Mucosa of stomach (tissue), 1 donor: ENCODE results near the gene SLC26A1.
A peak's percentile ranks its signal among the peaks of the same experiment; 100 is the strongest.

Source experiments
- H3K27me3 ChIP-seq: one replicate; pipeline ENCODE4 v1.7.0; 2013; ENCODE audit warnings: mild to moderate bottlenecking, low read length; ENCODE audit not compliant: control insufficient read depth, insufficient read depth
- H3K36me3 ChIP-seq: one replicate; pipeline ENCODE4 v1.7.0; 2013; ENCODE audit warnings: low read length; ENCODE audit not compliant: control insufficient read depth, insufficient read depth
- H3K4me1 ChIP-seq: one replicate; pipeline ENCODE4 v1.7.0; 2013; ENCODE audit warnings: mild to moderate bottlenecking, low read length; ENCODE audit not compliant: control insufficient read depth, insufficient read depth
- H3K4me3 ChIP-seq: one replicate; pipeline ENCODE4 v1.7.0; 2013; ENCODE audit warnings: low read length
- H3K9ac ChIP-seq: one replicate; pipeline ENCODE4 v1.7.0; 2013; ENCODE audit warnings: mild to moderate bottlenecking, low read length, moderate library complexity
- H3K9me3 ChIP-seq: one replicate; pipeline ENCODE4 v1.7.0; 2013; ENCODE audit warnings: mild to moderate bottlenecking, low read length, moderate library complexity; ENCODE audit not compliant: control insufficient read depth
- donor health status: Pancreatic carcinoma.

Gene SLC26A1, protein sequence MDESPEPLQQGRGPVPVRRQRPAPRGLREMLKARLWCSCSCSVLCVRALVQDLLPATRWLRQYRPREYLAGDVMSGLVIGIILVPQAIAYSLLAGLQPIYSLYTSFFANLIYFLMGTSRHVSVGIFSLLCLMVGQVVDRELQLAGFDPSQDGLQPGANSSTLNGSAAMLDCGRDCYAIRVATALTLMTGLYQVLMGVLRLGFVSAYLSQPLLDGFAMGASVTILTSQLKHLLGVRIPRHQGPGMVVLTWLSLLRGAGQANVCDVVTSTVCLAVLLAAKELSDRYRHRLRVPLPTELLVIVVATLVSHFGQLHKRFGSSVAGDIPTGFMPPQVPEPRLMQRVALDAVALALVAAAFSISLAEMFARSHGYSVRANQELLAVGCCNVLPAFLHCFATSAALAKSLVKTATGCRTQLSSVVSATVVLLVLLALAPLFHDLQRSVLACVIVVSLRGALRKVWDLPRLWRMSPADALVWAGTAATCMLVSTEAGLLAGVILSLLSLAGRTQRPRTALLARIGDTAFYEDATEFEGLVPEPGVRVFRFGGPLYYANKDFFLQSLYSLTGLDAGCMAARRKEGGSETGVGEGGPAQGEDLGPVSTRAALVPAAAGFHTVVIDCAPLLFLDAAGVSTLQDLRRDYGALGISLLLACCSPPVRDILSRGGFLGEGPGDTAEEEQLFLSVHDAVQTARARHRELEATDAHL

GRCh38 chr4:993111-994029 lies at the start of gene SLC26A1:
TSS of gene SLC26A1 (minus strand) at chr4:993404. CDS start at chr4:991703, 1,701 bp downstream.
- H3K4me1 ChIP-seq: peaks cover 52% of the 10 kb centered on the region
- peaks cover 19% of the 10 kb centered on the region for H3K27me3 ChIP-seq
- H3K9ac ChIP-seq: peak within 1 kb of the TSS; percentile 84
- H3K36me3 ChIP-seq: no peaks in the 10 kb centered on the region
- no peak within 1 kb of the TSS for H3K4me3 ChIP-seq
- H3K9me3 ChIP-seq: no peaks in the 10 kb centered on the region

DNA sequence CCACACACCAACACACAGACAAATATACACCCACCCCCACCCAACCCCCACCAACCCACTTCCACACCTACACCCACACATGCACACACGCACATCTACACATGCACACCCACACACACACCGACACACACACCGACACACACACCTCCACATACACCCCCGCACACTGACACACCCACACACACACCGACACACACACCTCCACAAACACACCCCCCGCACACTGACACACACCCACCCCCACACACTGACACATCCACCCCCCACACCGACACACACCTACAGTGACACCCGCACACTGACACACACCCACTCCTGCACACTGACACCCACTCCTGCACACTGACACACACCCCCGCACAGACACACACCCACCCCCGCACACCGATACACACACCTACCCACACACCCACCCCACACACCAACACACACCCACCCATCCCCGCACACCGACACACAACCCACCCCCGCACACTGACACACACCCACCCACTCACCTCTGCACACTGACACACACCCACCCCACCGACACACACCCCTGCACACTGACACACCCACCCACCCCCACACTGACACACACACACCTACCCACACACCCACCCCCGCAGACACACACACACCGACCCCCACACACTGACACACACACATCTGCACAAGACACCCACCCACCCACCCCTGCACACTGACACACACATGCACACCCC lies 49.3 kb upstream of the SLC26A1 start:
- Histone ChIP-seq H3K27me3 (peaks cover 50% of the 10 kb centered on the region), H3K4me1 (peaks cover 68% of the 10 kb centered on the region), H3K9me3 (no peaks in the 10 kb centered on the region), H3K9ac (no peak overlapping the region), H3K4me3 (no peak overlapping the region), H3K36me3 (no peaks in the 10 kb centered on the region)

- no peak overlapping the region for H3K9ac ChIP-seq
- no peak overlapping the region for H3K4me3 ChIP-seq
- H3K27me3 ChIP-seq: peaks cover 47% of the 10 kb centered on the region
- no peaks in the 10 kb centered on the region for H3K9me3 ChIP-seq
- peaks cover 62% of the 10 kb centered on the region for H3K4me1 ChIP-seq
- no peaks in the 10 kb centered on the region for H3K36me3 ChIP-seq
These were observed 48.7 kb upstream of the SLC26A1 start for GRCh38 chr4:1041936-1042330.

GRCh38 chr4:1041147-1041935 lies 48.1 kb upstream of the SLC26A1 start:
- peaks cover 45% of the 10 kb centered on the region for H3K27me3 ChIP-seq
- H3K4me3 ChIP-seq: no peak overlapping the region
- H3K36me3 ChIP-seq: no peaks in the 10 kb centered on the region
- no peak overlapping the region for H3K9ac ChIP-seq
- no peaks in the 10 kb centered on the region for H3K9me3 ChIP-seq
- peaks cover 63% of the 10 kb centered on the region for H3K4me1 ChIP-seq

DNA sequence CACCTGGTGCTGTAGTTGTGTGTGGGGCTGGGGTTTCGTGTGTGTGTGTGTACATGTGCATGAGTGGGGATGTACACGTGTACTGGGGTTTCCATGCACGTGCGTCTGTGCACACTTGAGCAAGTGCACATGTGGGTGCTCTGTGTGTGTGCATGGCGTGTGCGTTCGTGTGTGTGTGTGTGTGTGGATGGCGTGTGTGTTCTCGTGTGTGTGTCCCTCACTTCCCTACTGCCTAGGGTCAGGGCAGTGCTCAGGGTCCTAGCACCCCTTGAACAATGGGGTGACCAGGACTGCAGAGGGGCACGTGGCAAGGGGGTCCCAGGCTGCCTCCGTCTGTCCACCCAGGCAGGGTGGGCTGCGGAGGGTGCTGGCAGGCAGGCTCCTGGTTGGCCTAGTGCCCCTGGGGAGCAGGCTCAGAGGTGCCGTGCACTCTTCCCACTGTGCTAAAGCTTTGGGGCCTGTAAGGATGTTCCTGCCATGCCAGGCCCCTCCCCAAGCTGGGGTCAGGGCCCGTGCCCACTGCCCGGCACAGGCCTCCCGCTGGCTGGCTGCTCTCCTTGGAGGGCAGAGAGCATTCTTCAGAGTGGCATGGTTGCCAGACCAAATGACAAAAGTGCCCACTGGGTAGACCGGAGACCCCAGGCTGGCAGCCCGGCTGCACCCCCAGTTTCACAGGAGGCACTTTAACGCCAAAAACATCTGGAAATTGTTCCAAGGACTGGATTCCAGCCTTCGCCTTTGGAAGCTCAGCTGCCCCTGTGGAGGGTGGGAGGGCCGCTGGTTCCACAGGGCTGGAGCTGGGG lies 47.3 kb upstream of the SLC26A1 start:
- Histone ChIP-seq H3K9ac (no peak overlapping the region), H3K27me3 (peaks cover 43% of the 10 kb centered on the region), H3K4me1 (peaks cover 67% of the 10 kb centered on the region), H3K9me3 (no peaks in the 10 kb centered on the region), H3K36me3 (no peaks in the 10 kb centered on the region), H3K4me3 (no peak overlapping the region)

GRCh38 chr4:1039493-1040343 lies 46.5 kb upstream of the SLC26A1 start:
- peaks cover 35% of the 10 kb centered on the region for H3K27me3 ChIP-seq

GRCh38 chr4:1038948-1039492 lies 45.8 kb upstream of the SLC26A1 start:
- H3K27me3 ChIP-seq: peaks cover 34% of the 10 kb centered on the region
- peaks cover 64% of the 10 kb centered on the region for H3K4me1 ChIP-seq
- H3K9ac ChIP-seq: no peak overlapping the region
- H3K9me3 ChIP-seq: no peaks in the 10 kb centered on the region
- H3K4me3 ChIP-seq: no peak overlapping the region
- no peaks in the 10 kb centered on the region for H3K36me3 ChIP-seq

More at GRCh38 chr4:1039493-1040343, 46.5 kb upstream of the SLC26A1 start:
- peak overlapping the region; percentile 56 for H3K9ac ChIP-seq
- H3K9me3 ChIP-seq: no peaks in the 10 kb centered on the region
- H3K4me1 ChIP-seq: peaks cover 65% of the 10 kb centered on the region
- no peak overlapping the region for H3K4me3 ChIP-seq
- H3K36me3 ChIP-seq: no peaks in the 10 kb centered on the region

DNA sequence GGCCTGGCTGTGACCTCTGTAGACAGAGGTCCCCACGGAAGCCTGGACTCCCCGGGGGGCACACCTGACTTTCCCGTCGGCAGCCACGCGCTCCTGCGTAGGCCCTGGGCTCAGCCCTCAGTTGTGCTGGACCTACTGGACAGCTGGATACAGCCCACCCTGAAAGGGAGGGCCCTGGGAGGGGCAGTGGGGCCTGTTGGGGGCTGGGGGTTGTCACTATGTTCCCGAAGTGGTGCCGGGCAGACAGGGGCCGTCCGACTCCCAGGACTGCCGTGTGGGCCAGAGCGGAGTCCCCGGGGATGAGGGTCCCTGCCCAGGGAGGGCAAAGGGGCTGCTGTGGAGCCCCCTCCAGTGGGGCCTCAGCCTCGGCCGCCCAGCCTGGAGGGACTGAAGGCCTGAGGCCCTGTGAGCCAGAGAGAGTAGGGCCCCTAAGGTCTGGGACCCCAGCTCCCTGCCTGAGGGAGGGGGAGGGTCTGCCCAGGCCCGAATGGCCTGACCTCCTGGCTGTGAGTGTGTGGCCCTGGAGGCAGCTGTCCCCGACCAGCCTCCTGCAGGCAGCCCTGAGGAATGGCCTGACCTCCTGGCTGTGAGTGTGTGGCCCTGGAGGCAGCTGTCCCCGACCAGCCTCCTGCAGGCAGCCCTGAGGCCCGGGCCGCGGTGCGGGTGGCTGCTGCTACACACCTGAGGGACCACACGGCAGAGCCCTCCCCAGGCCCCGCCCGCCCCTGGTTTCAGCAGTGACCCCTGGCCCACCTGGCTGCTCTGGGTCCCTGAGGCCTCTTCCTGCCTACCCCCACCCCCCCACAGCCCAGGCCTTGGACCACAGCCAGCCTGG lies 44.0 kb upstream of the SLC26A1 start:
- Histone ChIP-seq H3K4me3 (no peak overlapping the region), H3K9ac (no peak overlapping the region), H3K27me3 (peaks cover 43% of the 10 kb centered on the region), H3K9me3 (no peaks in the 10 kb centered on the region), H3K36me3 (no peaks in the 10 kb centered on the region), H3K4me1 (peaks cover 61% of the 10 kb centered on the region)

GRCh38 chr4:1036095-1036494 lies 42.9 kb upstream of the SLC26A1 start:
- no peaks in the 10 kb centered on the region for H3K36me3 ChIP-seq
- no peak overlapping the region for H3K4me3 ChIP-seq
- H3K9ac ChIP-seq: no peak overlapping the region
- H3K9me3 ChIP-seq: no peaks in the 10 kb centered on the region
- peaks cover 47% of the 10 kb centered on the region for H3K27me3 ChIP-seq
- peaks cover 50% of the 10 kb centered on the region for H3K4me1 ChIP-seq
